ENCODE results near the gene KRTAP9-3. TPM values are rescaled to one million over a fixed set of nuclear protein-coding genes. Genes with fewer than 3 reads are reported as not detected.

The KRTAP9-3 gene
- total and polyA plus RNA-seq, 2 donors (not counting 3 experiments of a cell fraction or from before 2014, with no cell fraction given), result not detected

DNA sequence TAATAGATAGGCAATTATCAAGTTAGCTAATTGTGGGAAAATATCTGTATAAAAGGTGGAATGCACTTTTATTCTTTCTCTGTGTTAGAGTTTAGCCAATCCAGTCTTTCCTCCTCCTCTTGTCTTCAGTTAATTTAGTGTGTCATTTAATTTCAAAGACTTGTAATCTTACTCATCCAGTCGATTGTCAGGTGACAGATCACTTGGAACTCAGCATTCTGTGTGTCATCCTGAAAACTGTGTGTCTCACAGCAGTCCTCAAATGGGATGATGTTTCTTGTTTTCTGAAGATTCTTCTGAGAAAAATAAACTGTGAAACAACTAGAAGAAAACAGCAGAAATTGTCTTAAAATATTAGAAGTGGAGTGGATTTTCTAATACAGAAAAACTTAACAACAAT is 47.2 kb upstream of the KRTAP9-3 start:
- no peak for TF ChIP-seq EZH2 (IDR thresholded peaks at IDR 0.05; ENCODE audit: borderline replicate concordance, low read depth, low read length, severe bottlenecking)
- no peak for TF ChIP-seq MYC (IDR thresholded peaks at IDR 0.05; ENCODE audit: low read depth, low read length)
- TF ChIP-seq FOS (IDR thresholded peaks at IDR 0.05; ENCODE audit: borderline replicate concordance, insufficient read depth, low read length), result no peak
- no peak for TF ChIP-seq GATA2 (IDR thresholded peaks at IDR 0.05; ENCODE audit: insufficient read depth, insufficient read length, low read depth, low read length)
- TF ChIP-seq CTCF (IDR thresholded peaks at IDR 0.05; ENCODE audit: extremely low read depth in 1 of 2, insufficient read depth in 1 of 2, low read depth in 1 of 2, low read length in 2 of 2), result no peak
- no peak for TF ChIP-seq JUN (IDR thresholded peaks at IDR 0.05; ENCODE audit: borderline replicate concordance, insufficient read depth, insufficient read length, low read depth)
- TF ChIP-seq POLR2A (IDR thresholded peaks at IDR 0.05; ENCODE audit: low read depth, low read length), result no peak
- TF ChIP-seq, protein P1, sequence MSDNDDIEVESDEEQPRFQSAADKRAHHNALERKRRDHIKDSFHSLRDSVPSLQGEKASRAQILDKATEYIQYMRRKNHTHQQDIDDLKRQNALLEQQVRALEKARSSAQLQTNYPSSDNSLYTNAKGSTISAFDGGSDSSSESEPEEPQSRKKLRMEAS (IDR thresholded peaks at IDR 0.05; ENCODE audit: insufficient read depth, insufficient read length), result no peak
- TF ChIP-seq POLR2AphosphoS5 (IDR thresholded peaks at IDR 0.05; ENCODE audit: insufficient read depth, low read depth, low read length), result no peak
- Histone ChIP-seq H3K27ac (ENCODE audit: insufficient read depth, low read depth, low read length) (no peak overlapping the region), H2AFZ (ENCODE audit: low read depth, low read length) (no peak overlapping the region), H3K9ac (replicated peaks; ENCODE audit: extremely low read depth, insufficient read depth, low read length) (no peak overlapping the region), H3K9me1 (replicated peaks; ENCODE audit: control insufficient read depth, extremely low read depth, insufficient read depth, low read length) (no peaks in the 10 kb centered on the region), H4K20me1 (replicated peaks; ENCODE audit: control insufficient read depth, extremely low read depth, insufficient read depth, low read length) (no peaks in the 10 kb centered on the region), H3K9me3 (replicated peaks; ENCODE audit: control insufficient read depth, insufficient read depth, low read length) (no peaks in the 10 kb centered on the region), H3K4me1 (ENCODE audit: control insufficient read depth, extremely low read depth, insufficient read depth, low read length) (no peaks in the 10 kb centered on the region), H3K36me3 (ENCODE audit: control insufficient read depth in 2 of 2, extremely low read depth in 1 of 2, insufficient read depth in 2 of 2, low read length in 2 of 2) (no peaks in the 10 kb centered on the region), H3K27me3 (ENCODE audit: control insufficient read depth in 2 of 2, insufficient read depth in 2 of 2, low read length in 2 of 2) (no peaks in the 10 kb centered on the region), H3K4me2 (ENCODE audit: insufficient read depth, low read length) (no peak overlapping the region), H3K79me2 (ENCODE audit: control insufficient read depth, insufficient read depth, low read length) (no peaks in the 10 kb centered on the region), H3K4me3 (replicated peaks in 1 of 3; ENCODE audit: insufficient read depth in 1 of 3, low read depth in 1 of 3, low read length in 3 of 3) (no peak overlapping the region)
- ChIA-PET POLR2A (no interaction called here), CTCF (no interaction called here)
- intact Hi-C loops (cut with micrococcal nuclease), result no loop called here
- no TSS peak for BruUV-seq (replicated peaks)
- DNase-seq (ENCODE audit: low read depth, low spot score) (no peak), FAIRE-seq (no peak)
- dilution Hi-C loops (cut with MboI; ENCODE audit: extremely low pct_ligation_motif_present, low sequenced_read_pairs), result no loop called here
